ENCODE data around the gene KIAA0825. TPM values are rescaled to one million over a fixed set of nuclear protein-coding genes. Genes with fewer than 3 reads are reported as not detected.

Gene KIAA0825, protein sequence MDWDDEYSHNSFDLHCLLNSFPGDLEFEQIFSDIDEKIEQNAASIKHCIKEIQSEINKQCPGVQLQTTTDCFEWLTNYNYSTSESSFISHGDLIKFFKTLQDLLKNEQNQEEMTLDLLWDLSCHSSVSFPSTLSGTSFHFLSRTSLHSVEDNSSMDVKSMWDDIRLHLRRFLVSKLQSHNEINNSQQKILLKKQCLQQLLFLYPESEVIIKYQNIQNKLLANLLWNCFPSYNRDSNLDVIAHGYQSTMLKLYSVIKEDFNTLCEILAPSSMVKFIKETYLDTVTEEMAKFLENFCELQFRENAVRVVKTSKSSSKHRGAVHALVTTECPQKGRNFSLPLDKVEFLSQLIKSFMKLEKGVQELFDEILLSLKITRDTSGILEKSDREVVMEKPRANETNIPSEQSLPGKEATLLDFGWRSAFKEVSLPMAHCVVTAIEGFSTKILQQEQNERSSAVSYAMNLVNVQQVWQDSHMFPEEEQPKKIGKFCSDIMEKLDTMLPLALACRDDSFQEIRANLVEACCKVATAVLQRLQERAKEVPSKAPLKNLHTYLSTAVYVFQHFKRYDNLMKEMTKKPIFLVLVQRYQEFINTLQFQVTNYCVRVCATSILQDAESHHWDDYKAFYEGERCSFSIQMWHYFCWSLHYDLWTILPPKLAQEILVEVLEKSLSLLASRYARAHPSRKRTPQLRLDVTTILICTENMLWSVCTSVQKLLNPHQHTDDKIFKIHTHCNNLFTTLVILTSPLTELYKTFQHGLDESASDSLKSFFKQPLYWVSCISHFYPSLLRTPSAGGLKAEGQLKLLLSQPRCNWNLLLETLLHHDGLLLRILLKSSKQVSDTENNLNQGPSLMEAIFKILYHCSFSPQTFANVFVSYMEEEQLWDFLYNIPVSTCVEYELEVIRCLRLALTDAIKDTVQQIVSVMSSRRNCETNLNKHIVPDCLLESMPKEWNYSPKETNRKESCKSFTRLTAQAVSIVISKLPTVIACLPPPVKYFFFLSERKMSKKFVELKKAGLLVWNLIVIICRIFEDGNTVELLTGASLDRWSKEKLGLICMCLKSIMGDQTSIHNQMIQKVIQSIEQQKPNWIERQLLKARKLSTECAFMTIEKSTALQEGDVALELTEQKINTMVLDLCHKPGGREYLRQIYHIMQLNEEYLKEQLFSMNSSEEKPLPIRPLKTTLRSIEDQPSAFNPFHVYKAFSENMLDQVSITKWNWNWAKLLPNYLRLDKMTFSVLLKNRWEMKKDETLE (N-terminal part only)
- total RNA-seq (10 to 100 TPM in 1 of 9 donors, 1 to 10 TPM in 8; 2.9 to 11.5 (median 4.4) TPM), polyA plus RNA-seq (1 to 10 TPM in 1 of 3 donors, under 1 TPM in 2; 0.34 to 1.9 (median 0.64) TPM)
- long read RNA-seq, donor 1, partial matches to known transcripts, result 8 of 8 reads
- long read RNA-seq, donor 1, other reads (novel, unspliced or antisense), result 0 of 8 reads
- long read RNA-seq, donor 2, partial matches to known transcripts, result 0 of 2 reads
- long read RNA-seq, donor 2, other reads (novel, unspliced or antisense), result 0 of 2 reads
- long read RNA-seq, donor 3, partial matches to known transcripts, result 5 of 5 reads
- long read RNA-seq, donor 3, other reads (novel, unspliced or antisense), result 0 of 5 reads
- long read RNA-seq, donor 4, partial matches to known transcripts, result 0 of 3 reads
- long read RNA-seq, donor 4, other reads (novel, unspliced or antisense), result 1 of 3 reads
- long read RNA-seq, donor 5, result 0 reads
- long read RNA-seq, donor 6, partial matches to known transcripts, result 0 of 1 reads
- long read RNA-seq, donor 6, other reads (novel, unspliced or antisense), result 1 of 1 reads
- long read RNA-seq, donor 7, result 0 reads
- long read RNA-seq, donor 8, partial matches to known transcripts, result 0 of 1 reads
- long read RNA-seq, donor 8, other reads (novel, unspliced or antisense), result 0 of 1 reads
- long read RNA-seq, donor 9, partial matches to known transcripts, result 0 of 1 reads
- long read RNA-seq, donor 9, other reads (novel, unspliced or antisense), result 0 of 1 reads
- long read RNA-seq, donor 10, partial matches to known transcripts, result 0 of 1 reads
- long read RNA-seq, donor 10, other reads (novel, unspliced or antisense), result 0 of 1 reads

DNA sequence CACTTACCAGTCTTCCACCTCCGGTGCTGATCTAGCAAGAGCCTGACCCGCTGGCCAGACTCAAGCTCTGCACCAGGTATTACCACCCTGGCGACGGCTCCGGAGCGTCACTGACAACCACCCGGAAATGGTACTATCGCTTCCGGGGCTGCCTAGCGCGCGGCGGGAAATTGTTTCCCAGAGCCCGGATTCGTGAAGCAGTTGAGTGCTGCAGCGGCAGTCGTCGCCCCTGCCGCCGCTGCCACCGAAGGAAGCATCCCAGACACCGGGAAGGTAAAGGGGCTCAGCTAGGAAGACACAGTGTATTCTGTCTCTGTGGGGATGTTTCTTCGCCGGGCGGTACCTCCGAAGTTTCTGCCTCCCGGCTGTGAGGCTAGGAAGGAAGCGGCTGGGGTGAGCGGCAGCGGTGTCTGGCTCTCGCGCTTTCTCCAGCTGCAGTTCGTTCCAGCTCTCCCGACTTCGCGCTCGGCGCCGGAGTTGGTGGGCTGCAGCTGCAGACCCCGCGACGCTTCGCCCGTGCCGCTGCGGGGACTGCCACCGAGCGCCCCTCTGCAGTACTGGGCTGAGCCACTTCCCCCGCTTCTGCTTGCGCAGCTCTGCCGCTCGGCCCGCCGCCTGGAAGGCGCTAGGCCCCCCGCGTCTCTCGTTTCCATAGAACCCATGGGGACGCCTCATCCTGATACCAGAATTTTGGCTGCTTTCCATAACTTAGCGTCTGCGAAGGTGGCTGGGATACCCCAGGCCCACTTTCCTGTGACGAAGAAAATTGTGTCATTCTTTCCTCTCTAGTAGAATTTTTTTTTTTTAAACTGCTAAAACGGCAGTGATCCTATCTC, at the start of gene KIAA0825, which contains the start of gene SLF1:
TSS of gene KIAA0825 (minus strand) at position 112 of the 836 bp plus-strand sequence. CDS start 81,478 bp downstream, outside the sequence.
TSS of gene SLF1 (plus strand) at position 177 of the 836 bp plus-strand sequence. CDS start 10,142 bp downstream, outside the sequence.
- Histone ChIP-seq H3K4me1 (replicated peaks in 1 of 2) (peaks cover 8 to 18% of the 10 kb centered on the region in 2 donors), H3K36me3 (replicated peaks in 1 of 2) (no peaks in the 10 kb centered on the region), H3K4me3 (peak within 1 kb of the TSS; percentile 43 to 98 (median 72)), H3K27me3 (no peaks in the 10 kb centered on the region), H3K27ac (peak within 1 kb of the TSS; percentile 54 to 93 (median 72)), H3K9me3 (replicated peaks in 1 of 3) (no peaks in the 10 kb centered on the region)
- peak in 1 of 2 donors; percentile 46 for TF ChIP-seq POLR2A (IDR thresholded peaks at IDR 0.05)
- TF ChIP-seq, protein P1, sequence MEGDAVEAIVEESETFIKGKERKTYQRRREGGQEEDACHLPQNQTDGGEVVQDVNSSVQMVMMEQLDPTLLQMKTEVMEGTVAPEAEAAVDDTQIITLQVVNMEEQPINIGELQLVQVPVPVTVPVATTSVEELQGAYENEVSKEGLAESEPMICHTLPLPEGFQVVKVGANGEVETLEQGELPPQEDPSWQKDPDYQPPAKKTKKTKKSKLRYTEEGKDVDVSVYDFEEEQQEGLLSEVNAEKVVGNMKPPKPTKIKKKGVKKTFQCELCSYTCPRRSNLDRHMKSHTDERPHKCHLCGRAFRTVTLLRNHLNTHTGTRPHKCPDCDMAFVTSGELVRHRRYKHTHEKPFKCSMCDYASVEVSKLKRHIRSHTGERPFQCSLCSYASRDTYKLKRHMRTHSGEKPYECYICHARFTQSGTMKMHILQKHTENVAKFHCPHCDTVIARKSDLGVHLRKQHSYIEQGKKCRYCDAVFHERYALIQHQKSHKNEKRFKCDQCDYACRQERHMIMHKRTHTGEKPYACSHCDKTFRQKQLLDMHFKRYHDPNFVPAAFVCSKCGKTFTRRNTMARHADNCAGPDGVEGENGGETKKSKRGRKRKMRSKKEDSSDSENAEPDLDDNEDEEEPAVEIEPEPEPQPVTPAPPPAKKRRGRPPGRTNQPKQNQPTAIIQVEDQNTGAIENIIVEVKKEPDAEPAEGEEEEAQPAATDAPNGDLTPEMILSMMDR (IDR thresholded peaks at IDR 0.05), result no peak
- intact Hi-C loops (cut with DNase I), result no loop called here
- 0 to 1% (median 0%) methylated on average over 16 to 63 of the region's 63 CpGs for WGBS, 4 donors
- peak; percentile 88 to 96 (median 91) for DNase-seq

DNA sequence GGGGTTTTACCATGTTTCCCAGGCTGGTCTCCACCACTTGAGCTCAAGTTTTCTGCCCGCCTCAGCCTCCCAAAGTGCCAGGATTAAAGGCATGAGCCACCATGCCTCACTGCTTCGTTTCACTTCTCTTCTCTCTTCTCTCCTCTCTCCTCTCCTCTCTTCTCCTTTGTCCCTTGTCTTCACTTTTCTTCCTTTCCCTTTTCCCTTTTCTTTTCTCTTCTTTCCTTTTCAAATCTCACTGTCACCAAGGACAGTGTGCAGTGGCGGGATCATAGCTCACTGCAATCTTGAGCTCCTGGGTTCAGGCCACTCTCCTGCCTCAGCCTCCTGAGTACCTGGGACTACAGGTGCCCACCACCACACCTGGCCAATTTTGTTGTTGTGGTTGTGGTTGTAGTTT, 49.5 kb upstream of the KIAA0825 start:
- Histone ChIP-seq H3K27ac (no peak overlapping the region), H3K36me3 (replicated peaks in 1 of 2) (no peaks in the 10 kb centered on the region), H3K27me3 (no peaks in the 10 kb centered on the region), H3K9me3 (replicated peaks in 1 of 3) (no peaks in the 10 kb centered on the region), H3K4me1 (replicated peaks in 1 of 2) (no peaks in the 10 kb centered on the region), H3K4me3 (no peak overlapping the region)
- no peak for TF ChIP-seq POLR2A (IDR thresholded peaks at IDR 0.05)
- TF ChIP-seq, protein P1 (IDR thresholded peaks at IDR 0.05), result no peak
- no peak for DNase-seq
- WGBS, 4 donors, result 96 to 100% (median 97%) methylated on average over 3 of the region's 3 CpGs
- intact Hi-C loops (cut with DNase I), result no loop called here

DNA sequence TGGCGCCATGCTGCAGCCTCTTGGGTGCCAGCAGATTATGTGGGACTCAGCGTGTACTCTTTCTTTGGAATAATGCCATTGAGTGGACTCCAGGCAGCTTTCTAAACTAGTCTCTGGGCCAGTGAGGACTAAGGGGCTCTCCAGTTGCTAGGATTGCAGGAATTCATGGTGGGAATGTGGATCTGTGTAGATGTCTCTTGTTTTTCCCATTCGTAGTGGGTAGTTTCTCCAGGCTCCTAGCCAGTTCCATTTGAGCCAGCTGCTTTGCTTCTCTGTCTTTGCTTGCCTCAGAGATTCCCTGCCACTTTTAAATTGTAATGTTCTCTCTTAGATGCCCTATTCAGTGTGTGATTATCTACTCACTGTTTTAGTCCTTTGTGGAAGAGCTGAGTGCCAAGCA, 42.7 kb upstream of the KIAA0825 start:
- no peaks in the 10 kb centered on the region for H3K9me3 ChIP-seq (replicated peaks in 1 of 3)
- H3K27ac ChIP-seq, result no peak overlapping the region
- DNase-seq, result no peak
- H3K4me3 ChIP-seq, result no peak overlapping the region
- intact Hi-C loops (cut with DNase I), result no loop called here
- WGBS, 4 donors, result 78 to 100% (median 99%) methylated on average over 2 to 3 of the region's 3 CpGs
- no peaks in the 10 kb centered on the region for H3K36me3 ChIP-seq (replicated peaks in 1 of 2)
- no peak for TF ChIP-seq POLR2A (IDR thresholded peaks at IDR 0.05)
- TF ChIP-seq, protein P1 (IDR thresholded peaks at IDR 0.05), result no peak
- H3K27me3 ChIP-seq, result no peaks in the 10 kb centered on the region
- no peaks in the 10 kb centered on the region for H3K4me1 ChIP-seq (replicated peaks in 1 of 2)

Measured in adrenal gland (tissue), 19 donors.